AG08395 (cell line): Measurements from ENCODE around the gene ENG.
"Not testable (repeated sequence)": the region's sequence is repeated elsewhere in the genome, so short reads cannot be mapped to it uniquely, and the experiment has no call there.

ENCODE experiments used
- DNase-seq: peaks from one replicate; pipeline ENCODE4 v3.0.0; 2012; ENCODE audit warnings: mixed read lengths, low spot score

The ENG gene

GRCh38 chr9:127878001-127878651, 23.7 kb upstream of the ENG start:
- no peak for DNase-seq

- DNase-seq, result peak; percentile 68
These were observed 23.1 kb upstream of the ENG start, which contains the start of gene AK1 for GRCh38 chr9:127877566-127877998. Gene AK1 (minus strand): TSS chr9:127877675. CDS start chr9:127874617, 3,058 bp downstream.

- peak; percentile 31 for DNase-seq
These were observed 22.5 kb upstream of the ENG start for GRCh38 chr9:127876764-127877562.

GRCh38 chr9:127876026-127876763, 21.7 kb upstream of the ENG start:
- no peak for DNase-seq

- DNase-seq, result peak; percentile 72
These were observed 21.0 kb upstream of the ENG start for GRCh38 chr9:127875306-127875966.

GRCh38 chr9:127874301-127875221, 20.1 kb upstream of the ENG start:
- DNase-seq, result no peak

- DNase-seq, result peak; percentile 76
These were observed 19.4 kb upstream of the ENG start for GRCh38 chr9:127873886-127874285.

GRCh38 chr9:127873223-127873691, 18.8 kb upstream of the ENG start:
- no peak for DNase-seq

- no peak for DNase-seq
These were observed 18.1 kb upstream of the ENG start for GRCh38 chr9:127872369-127873222.

GRCh38 chr9:127871531-127871930, 17.1 kb upstream of the ENG start:
- DNase-seq, result no peak

GRCh38 chr9:127870887-127871286, 16.4 kb upstream of the ENG start:
- no peak for DNase-seq

- DNase-seq, result not testable (repeated sequence)
These were observed 15.7 kb upstream of the ENG start for GRCh38 chr9:127870153-127870491.

- DNase-seq, result peak; percentile 93
These were observed 15.1 kb upstream of the ENG start for GRCh38 chr9:127869310-127870152.

- DNase-seq, result no peak
These were observed 13.9 kb upstream of the ENG start for GRCh38 chr9:127868278-127868902.

- no peak for DNase-seq
These were observed 13.2 kb upstream of the ENG start for GRCh38 chr9:127867356-127868277.

GRCh38 chr9:127866535-127866934, 12.1 kb upstream of the ENG start:
- no peak for DNase-seq

- DNase-seq, result no peak
These were observed 11.4 kb upstream of the ENG start for GRCh38 chr9:127865645-127866464.
